HG03095 (cell line): ENCODE measurements around the gene ID3.

Experiments used
- ATAC-seq: cut with Tn5 transposase; IDR thresholded peaks from one replicate; pipeline ENCODE4 v1.9.1; 2021; ENCODE audit warnings: moderate library complexity; ENCODE audit not compliant: unreplicated experiment

Gene ID3

GRCh38 chr1:23559136-23559984 is at the start of gene ID3:
ID3 (minus strand) TSS chr1:23559501; CDS start chr1:23559426, 75 bp downstream.
- peak; percentile 46 for ATAC-seq

GRCh38 chr1:23607944-23608343 is 48.6 kb upstream of the ID3 start:
- no peak for ATAC-seq

- ATAC-seq: no peak
These were observed 42.9 kb upstream of the ID3 start for GRCh38 chr1:23601968-23602876.

- no peak for ATAC-seq
These were observed 42.0 kb upstream of the ID3 start for GRCh38 chr1:23601135-23601967.

- ATAC-seq: no peak
These were observed 41.0 kb upstream of the ID3 start for GRCh38 chr1:23600283-23600682.

- no peak for ATAC-seq
These were observed 39.8 kb upstream of the ID3 start for GRCh38 chr1:23599125-23599524.

GRCh38 chr1:23598424-23598823 is 39.1 kb upstream of the ID3 start:
- no peak for ATAC-seq

- ATAC-seq: no peak
These were observed 38.5 kb upstream of the ID3 start for GRCh38 chr1:23597635-23598388.

- no peak for ATAC-seq
These were observed 37.4 kb upstream of the ID3 start for GRCh38 chr1:23596382-23597358.

- ATAC-seq: no peak
These were observed 35.6 kb upstream of the ID3 start for GRCh38 chr1:23594927-23595353.

GRCh38 chr1:23594149-23594907 is 35.0 kb upstream of the ID3 start:
- no peak for ATAC-seq

GRCh38 chr1:23593556-23594148 is 34.4 kb upstream of the ID3 start:
- no peak for ATAC-seq

- ATAC-seq: no peak
These were observed 33.8 kb upstream of the ID3 start for GRCh38 chr1:23593042-23593521.

GRCh38 chr1:23592209-23592892 is 33.0 kb upstream of the ID3 start:
- ATAC-seq: no peak

- no peak for ATAC-seq
These were observed 32.3 kb upstream of the ID3 start for GRCh38 chr1:23591460-23592208.

GRCh38 chr1:23590058-23590783 is 30.9 kb upstream of the ID3 start:
- peak; percentile 37 for ATAC-seq
